Measurements from ENCODE around the gene GDF15.

GDF15 gene

DNA sequence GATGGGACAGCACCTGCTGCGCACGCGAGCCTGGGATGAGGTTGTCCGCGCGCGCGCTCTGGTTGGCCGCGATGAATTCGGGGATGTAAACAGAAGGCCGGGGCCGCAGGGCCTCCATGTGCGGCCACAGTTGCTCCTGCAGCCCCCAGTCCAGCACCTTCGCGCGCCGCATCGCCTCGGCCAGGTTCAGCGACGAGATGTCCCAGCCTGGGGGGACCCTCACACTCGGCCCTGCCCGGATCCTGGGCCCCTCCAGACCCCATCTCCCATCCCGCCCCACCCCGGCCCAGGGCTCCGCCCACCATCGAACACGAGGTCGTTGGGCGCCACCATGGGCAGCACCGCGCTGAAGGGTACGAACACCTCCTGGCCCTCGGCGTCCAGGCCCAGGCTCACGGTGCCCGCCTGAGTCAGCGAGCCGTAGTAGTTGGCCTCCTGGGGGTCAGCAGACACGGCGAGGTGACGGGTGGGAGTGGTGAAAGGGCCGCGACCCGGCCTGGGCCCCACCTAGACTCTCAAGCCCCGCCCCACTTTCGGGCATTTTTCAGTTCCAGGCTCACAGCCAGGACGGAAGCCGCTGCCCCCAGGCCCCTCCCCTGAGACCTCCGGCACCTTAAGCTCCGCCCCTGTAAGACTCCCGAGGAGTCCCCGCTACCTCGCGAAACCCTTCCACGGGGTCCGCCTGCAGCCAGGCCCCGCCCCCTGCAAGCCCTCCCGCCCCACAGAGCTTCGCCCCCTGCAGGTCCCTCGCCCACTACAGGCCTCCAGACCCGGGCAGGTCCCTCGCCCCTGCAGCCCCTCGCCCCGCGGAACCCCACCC lies 50.9 kb downstream of the GDF15 start:
- in situ Hi-C loops (cut with HindIII; ENCODE audit: low pct_ligation_motif_present, low sequenced_read_pairs), result no loop called here
- TF ChIP-seq CTCF (IDR thresholded peaks at IDR 0.05; ENCODE audit: low read depth, low read length, missing control alignments), result peak; percentile 16
- no peak overlapping the region for H3K27ac ChIP-seq
- H3K27me3 ChIP-seq (replicated peaks), result no peaks in the 10 kb centered on the region
- H3K36me3 ChIP-seq (replicated peaks), result peaks cover 16% of the 10 kb centered on the region
- H3K4me3 ChIP-seq (ENCODE audit: low read depth, low read length), result peak overlapping the region; percentile 58
- peak; percentile 72 for DNase-seq

DNA sequence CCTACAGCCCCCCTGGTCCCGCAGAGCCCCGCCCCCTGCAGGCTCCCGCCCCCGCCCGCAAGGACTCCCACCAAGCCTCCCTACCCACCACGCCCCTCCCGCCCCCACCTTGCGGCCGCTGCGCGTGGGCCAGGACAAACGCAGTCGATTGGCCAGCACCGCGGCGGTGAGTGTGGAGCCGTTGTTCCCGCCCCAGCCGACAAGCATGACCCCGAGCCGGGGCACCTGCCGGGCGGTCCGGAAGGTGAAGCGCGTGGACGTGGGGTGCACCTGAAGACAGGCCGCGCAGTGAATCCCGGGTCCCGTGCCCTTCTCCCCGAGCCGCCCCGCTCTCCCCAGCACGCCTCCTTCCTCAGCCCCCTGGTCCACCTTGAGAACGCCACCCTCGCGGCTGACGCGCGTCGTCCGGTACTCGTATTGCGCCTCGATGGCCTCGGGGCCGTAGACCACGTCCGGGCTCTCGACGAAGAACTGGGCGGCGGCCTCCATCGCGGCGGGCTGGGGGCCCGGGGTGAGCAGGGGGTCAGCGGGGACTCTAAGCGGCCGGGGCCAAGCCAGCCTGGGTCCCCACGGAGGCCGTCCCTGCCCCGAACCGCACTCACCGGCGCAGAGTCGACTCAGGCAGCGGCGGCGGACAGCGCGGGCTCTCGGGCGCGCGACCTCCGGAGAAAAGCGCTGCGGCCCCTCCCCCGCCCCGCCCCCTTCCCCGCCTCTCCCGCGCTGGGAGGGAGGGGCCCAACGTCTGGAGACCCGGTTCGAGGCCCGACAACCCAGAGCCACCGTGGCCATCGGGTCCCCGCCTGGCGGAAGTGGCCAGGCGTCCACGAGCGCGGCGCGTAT lies 51.8 kb downstream of the GDF15 start, which contains the start of gene ISYNA1:
ISYNA1 (minus strand) TSS at position 643 of the 840 bp plus-strand sequence; CDS start at position 489, 154 bp downstream.
- Histone ChIP-seq H3K27ac (peak within 1 kb of the TSS; percentile 21), H3K27me3 (replicated peaks) (no peaks in the 10 kb centered on the region), H3K4me3 (ENCODE audit: low read depth, low read length) (peak within 1 kb of the TSS; percentile 58), H3K36me3 (replicated peaks) (peaks cover 16% of the 10 kb centered on the region)
- in situ Hi-C loops (cut with HindIII; ENCODE audit: low pct_ligation_motif_present, low sequenced_read_pairs), result no loop called here
- no peak for TF ChIP-seq CTCF (IDR thresholded peaks at IDR 0.05; ENCODE audit: low read depth, low read length, missing control alignments)
- peak; percentile 42 for DNase-seq

DNA sequence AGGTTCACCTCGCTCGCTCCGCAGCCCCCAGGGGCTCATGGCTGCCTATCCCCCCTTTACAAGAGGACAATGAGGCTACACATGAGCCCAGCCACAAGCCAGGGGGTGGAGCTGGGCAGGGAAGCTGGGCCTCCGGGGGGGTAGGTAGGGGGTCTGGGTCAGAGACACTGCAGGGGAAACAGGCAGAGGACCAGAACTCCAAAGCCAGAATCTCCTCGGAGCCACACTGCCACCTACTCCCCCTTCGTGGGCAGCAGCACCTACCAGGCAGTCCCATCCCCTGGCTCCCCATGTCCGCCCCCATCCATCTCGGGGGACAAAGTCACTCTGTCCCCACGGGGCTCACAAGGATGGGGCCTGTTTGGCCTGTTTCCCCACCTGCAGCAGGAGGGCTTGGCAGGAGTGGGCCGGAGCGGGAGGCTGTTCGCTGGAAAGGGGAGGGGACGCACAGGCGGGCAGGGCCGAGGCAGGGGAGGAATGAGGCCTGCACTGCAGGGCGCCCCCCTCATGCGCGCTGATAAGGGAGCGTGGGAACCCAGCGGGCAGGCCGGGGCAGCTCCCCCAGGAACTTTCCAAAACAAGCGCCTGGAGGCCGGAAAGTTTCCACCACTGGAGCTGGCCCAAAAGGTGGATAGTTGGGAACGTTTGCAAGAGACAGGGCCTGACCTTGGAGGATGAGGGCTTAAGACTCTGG lies 52.5 kb downstream of the GDF15 start:
- H3K27me3 ChIP-seq (replicated peaks), result no peaks in the 10 kb centered on the region
- peak overlapping the region; percentile 21 for H3K27ac ChIP-seq
- in situ Hi-C loops (cut with HindIII; ENCODE audit: low pct_ligation_motif_present, low sequenced_read_pairs), result no loop called here
- DNase-seq, result peak; percentile 38
- H3K36me3 ChIP-seq (replicated peaks), result peaks cover 17% of the 10 kb centered on the region
- H3K4me3 ChIP-seq (ENCODE audit: low read depth, low read length), result peak overlapping the region; percentile 58
- no peak for TF ChIP-seq CTCF (IDR thresholded peaks at IDR 0.05; ENCODE audit: low read depth, low read length, missing control alignments)
